Stimulated activated CD4-positive, alpha-beta T cell treated with anti-CD3 and anti-CD28 coated beads, Interleukin-12 subunit alpha, Interleukin-12 subunit beta, amount 100 ng/mL, for 24 hours (primary cell): Measurements from ENCODE around the gene TNRC18.
"Not testable (repeated sequence)": the region's sequence is repeated elsewhere in the genome, so short reads cannot be mapped to it uniquely, and the experiment has no call there.

Experiments used
- DNase-seq, 2 experiments: peaks; one replicate each; pipeline ENCODE4 v3.0.0-alpha.2; 2020; ENCODE audit warnings: low read depth in 2 of 2

The TNRC18 gene

GRCh38 chr7:5423306-5423975 is at the start of gene TNRC18:
TSS of gene TNRC18 (minus strand) at chr7:5423834. CDS start at chr7:5421246, 2,588 bp downstream.
- no peak for DNase-seq

- no peak for DNase-seq
Observed at GRCh38 chr7:5472432-5473315, 49.0 kb upstream of the TNRC18 start.

- DNase-seq: not testable (repeated sequence)
Observed at GRCh38 chr7:5471623-5472022, 48.0 kb upstream of the TNRC18 start.

GRCh38 chr7:5470816-5471215 is 47.2 kb upstream of the TNRC18 start:
- DNase-seq: no peak

- no peak for DNase-seq
Observed at GRCh38 chr7:5470167-5470532, 46.5 kb upstream of the TNRC18 start.

GRCh38 chr7:5469375-5470166 is 45.9 kb upstream of the TNRC18 start:
- no peak for DNase-seq

GRCh38 chr7:5467645-5468044 is 44.0 kb upstream of the TNRC18 start:
- DNase-seq: no peak

GRCh38 chr7:5466551-5466950 is 42.9 kb upstream of the TNRC18 start:
- DNase-seq: no peak

- DNase-seq: no peak
Observed at GRCh38 chr7:5463031-5463430, 39.4 kb upstream of the TNRC18 start.

GRCh38 chr7:5462216-5462615 is 38.6 kb upstream of the TNRC18 start:
- no peak for DNase-seq

- no peak for DNase-seq
Observed at GRCh38 chr7:5458921-5459480, 35.4 kb upstream of the TNRC18 start.

GRCh38 chr7:5457245-5457735 is 33.7 kb upstream of the TNRC18 start:
- DNase-seq: no peak

GRCh38 chr7:5456409-5456808 is 32.8 kb upstream of the TNRC18 start:
- DNase-seq: no peak

- DNase-seq: no peak
Observed at GRCh38 chr7:5455581-5456219, 32.1 kb upstream of the TNRC18 start.

GRCh38 chr7:5455175-5455574 is 31.5 kb upstream of the TNRC18 start:
- DNase-seq: no peak

GRCh38 chr7:5454485-5454884 is 30.9 kb upstream of the TNRC18 start:
- DNase-seq: no peak

- DNase-seq: no peak
Observed at GRCh38 chr7:5453566-5454075, 30.0 kb upstream of the TNRC18 start.

GRCh38 chr7:5452937-5453540 is 29.4 kb upstream of the TNRC18 start:
- no peak for DNase-seq

GRCh38 chr7:5452470-5452899 is 28.9 kb upstream of the TNRC18 start:
- DNase-seq: no peak

- no peak for DNase-seq
Observed at GRCh38 chr7:5451391-5451790, 27.8 kb upstream of the TNRC18 start.
